Right hindlimb (tissue), 1 donor: ENCODE results near the gene LRMDA.

Experiments
- DNase-seq: peaks from one replicate; pipeline ENCODE4 v3.0.0-alpha.2; 2018

Gene LRMDA

DNA sequence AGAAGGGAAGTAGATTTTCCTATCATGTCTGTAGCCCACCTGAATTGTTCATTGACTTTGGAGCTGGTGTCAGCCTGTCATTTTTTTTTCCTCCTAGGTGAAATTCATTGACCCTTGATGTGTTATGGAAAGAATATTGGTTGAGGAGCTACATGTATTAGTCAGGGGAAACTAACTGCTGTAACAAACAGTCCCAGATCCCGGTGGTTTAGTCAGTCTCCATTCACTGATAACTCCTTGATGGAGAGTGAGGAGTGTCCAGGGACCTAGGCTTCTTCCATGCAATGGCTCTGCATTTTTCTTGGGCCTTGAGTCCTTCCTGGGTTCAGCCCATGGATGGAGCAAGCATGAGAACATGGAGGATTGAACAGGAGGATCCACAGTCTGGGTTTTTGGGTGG, 643.2 kb downstream of the LRMDA start:
- no peak for DNase-seq

DNA sequence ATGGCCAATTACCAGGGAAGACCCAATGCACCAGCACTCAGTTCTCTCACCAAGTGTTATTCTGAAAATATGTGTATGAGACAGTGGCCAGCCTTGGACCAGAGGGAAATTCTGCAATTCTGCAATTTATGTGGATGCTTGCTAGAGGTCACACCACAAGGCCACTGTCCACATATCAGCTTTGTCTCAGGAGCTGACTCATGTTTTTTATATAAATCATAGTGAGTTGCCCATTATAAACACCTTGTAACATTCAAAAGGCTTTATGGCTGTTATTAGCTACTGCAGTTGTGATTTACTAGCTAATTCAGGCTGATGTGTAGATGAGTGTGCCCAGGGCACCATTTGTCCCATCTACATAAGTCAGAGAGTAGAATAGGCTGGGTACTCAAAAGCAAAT, 649.0 kb downstream of the LRMDA start:
- DNase-seq: no peak

GRCh38 chr10:76080991-76081390, 649.6 kb downstream of the LRMDA start:
- no peak for DNase-seq

DNA sequence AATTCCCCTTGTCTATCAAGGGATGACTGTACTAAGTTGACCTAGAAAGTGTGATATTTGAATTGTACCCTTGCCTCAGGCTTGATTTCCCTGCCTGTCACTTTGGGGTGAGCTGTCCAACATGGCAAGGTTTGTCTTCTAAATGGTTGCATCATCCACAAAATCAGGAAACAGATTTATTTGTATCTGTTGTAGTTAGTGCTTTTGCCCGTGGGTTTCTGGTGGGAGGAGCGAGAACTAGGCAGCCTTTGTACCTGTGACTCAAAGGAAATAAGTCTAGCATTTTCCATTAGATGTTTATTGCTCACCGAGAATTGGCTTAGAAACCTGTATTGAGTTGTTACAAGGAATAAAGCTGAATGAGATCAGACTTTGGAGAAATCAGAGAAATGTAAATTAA, 650.8 kb downstream of the LRMDA start:
- DNase-seq: no peak

GRCh38 chr10:76082956-76083355, 651.5 kb downstream of the LRMDA start:
- no peak for DNase-seq

- peak; percentile 88 for DNase-seq
Measured at GRCh38 chr10:76085002-76085816, 653.8 kb downstream of the LRMDA start.

DNA sequence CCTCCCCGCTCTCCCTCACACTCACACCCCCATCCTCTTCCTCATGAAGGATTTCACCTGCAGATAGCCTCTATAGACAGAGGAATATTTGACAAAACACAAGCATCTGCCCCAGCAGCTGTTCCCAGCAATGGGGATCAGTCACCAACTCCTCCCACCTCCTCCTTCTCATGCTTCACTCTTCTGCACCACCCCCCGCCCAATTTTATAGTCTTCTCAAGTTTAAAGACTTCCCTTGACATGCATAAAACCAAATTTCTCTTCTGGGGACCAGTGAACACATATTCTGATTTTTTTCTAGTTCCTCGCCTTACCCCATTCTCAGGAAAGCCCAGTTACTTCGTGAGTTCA, 654.4 kb downstream of the LRMDA start:
- DNase-seq: no peak

DNA sequence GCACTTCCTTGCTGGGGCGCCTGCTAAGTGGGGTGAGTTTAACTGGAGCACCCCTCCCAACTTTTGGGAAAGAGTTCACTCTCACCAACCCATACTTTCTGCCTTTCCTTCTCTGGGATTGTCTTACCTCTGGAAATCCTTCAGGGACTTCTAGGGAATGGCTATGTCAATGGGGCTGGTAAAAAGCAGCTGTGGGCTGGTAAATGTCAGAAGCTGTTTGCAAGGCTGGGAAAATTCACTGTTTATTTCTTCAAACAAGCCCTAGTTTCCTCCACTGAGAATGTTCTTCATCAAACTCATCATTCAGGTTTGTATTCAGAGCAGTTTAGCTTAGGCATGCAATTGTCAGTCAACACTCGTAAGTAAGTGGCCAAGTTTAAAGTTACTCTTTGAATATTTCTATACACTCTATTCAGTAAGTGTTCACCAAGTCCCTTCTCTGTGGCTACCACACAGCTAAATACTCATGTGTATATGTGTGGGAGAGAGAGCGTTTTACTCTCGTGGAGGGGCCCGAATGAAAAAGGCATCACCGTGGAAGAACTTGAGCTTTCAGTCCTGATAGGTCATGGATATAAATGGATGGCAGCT, 654.8 kb downstream of the LRMDA start:
- no peak for DNase-seq

DNA sequence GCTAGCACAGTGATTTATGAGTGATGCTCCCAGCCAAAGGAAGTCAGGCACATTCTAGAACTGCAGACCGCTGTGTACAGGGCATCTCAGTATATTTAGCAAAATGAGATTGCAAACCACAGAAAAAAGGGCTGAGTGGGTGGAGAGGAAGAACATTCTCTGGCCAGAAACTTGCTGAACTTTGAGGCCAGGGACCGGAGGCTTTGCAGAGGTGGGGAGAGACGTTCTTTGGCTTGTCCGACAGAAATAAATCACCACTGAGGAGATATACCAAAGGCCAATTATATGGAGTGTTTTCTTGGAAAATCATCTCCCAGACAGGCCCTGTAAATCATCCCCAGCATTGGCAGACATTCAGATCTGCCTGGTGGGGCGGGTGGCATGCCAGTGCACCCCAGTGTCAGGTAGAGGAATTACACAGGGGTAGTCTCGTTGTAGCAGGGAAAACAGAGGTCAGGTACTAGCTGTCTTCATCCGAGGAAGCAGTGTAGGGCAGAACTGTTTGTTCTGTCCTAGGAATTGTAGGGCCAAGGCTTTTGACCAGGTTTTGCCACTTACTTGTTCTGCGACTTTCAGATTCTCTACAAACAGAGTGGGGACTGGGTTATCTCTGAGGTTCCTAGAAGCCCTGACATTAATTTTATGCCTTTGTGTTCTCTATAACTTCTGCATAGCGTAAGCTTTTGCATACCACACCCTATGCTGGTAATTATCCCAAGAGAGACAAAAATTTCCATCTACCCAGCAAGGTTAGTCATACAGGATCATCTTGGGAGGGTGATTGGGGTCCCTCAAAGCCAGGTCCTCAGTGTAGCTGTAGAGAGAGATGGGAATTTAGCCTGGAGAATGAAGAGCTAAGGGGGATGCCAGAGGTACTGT, 655.6 kb downstream of the LRMDA start:
- peak; percentile 81 for DNase-seq

DNA sequence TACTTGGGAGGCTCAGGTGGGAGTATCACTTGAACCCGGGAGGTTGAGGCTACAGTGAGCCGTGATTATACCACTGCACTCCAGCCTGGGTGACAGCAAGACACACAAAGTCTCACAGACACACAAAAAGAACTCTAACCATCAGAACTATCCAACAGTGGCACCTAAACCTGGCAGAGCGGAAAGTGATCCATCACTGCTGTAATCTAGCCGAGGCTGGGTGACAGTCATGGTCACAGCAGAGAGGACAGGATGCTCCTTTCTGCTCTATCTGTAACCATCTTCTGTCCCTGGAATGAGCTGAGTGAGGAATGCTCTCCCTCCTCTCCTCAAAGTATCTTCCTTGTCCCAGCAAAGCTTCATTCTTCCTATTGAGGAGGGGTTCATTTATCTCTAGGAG, 656.6 kb downstream of the LRMDA start:
- DNase-seq: no peak

- DNase-seq: no peak
Measured at GRCh38 chr10:76088980-76089379, 657.6 kb downstream of the LRMDA start.

DNA sequence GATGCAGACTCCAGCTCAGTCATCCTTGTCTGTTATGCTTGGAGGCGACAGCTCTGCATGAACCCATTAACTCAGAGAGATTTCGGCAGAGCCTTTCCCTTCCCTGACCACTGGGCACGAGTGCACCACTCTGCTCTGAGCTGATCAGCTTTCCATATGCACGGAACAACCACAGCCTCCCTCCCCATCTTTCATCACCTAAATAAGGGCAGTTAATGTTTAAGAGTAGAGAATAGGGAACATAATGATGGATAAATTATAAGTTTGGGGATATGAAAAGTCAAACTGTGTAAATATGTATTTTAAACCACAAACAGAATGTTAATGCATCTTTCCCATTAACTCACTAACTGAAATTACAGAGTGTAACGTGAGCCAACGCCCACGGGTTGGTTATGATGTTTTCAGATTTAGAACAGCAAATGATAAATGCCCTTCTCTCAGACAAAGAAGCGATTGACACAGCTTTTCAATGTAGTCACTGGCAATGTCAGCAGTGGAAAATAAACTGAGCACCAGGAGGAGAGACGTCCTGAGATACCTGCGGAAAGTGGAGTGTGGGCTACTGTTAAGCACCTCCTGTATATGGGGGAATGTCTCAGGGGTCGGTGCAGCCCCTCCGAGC, 658.2 kb downstream of the LRMDA start:
- DNase-seq: peak; percentile 59

DNA sequence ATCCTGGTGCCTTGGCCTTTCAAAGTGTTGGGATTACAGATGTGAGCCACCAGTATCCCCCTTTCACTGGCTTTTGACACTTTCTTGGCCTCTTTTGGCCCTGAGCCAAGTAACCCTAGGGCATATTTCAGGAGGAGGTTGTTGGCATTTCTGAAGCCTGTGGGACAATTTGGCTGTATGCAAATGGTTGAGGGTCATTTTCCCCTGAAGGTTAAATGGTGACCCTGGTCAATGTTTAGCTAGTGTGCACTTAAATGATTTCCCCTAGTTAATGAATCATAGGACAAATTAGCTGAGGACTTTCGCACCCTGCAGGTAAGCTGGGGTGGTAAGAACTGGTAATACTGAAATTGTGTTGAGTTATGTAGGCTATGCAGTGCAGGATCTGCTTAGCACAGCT, 660.5 kb downstream of the LRMDA start:
- DNase-seq: no peak

GRCh38 chr10:76106611-76107010, 675.2 kb downstream of the LRMDA start:
- DNase-seq: no peak

GRCh38 chr10:76108563-76109359, 677.3 kb downstream of the LRMDA start:
- no peak for DNase-seq

DNA sequence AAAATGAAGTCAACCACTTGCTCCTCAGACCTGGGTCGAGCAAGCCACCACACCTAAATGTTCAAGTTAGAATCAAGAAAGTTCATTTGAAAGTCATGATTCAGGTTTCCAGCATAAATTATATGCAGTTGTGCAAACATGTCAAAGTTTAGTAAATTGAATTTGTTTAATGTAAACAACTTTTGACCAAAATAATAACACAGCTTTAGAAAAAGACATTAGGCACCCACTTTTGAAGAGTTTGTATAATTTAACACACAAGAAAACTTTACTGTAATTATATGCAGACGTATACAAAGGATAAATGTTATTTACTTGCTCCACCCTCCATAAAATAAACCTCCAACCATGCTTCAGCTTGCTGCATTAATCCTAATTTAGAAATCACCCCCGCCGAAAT, 680.0 kb downstream of the LRMDA start:
- no peak for DNase-seq

GRCh38 chr10:76111986-76112825, 680.8 kb downstream of the LRMDA start:
- DNase-seq: no peak

DNA sequence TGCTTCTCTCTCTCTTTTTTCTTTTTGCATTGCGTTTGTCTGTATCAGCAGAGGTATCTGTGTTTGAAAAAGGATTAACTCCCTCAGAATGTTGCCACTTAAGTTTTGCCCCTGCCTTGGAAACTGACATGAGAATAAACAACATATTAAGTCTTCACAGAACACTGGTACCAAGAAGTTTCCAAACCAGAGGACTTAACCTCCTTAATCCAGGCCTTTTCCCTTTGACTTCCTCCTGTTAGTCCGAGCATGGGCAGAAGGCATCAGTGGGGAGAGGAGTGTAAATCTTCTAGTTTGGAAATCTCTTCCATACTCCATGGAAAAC, 681.4 kb downstream of the LRMDA start:
- no peak for DNase-seq

- no peak for DNase-seq
Measured at GRCh38 chr10:76113952-76114351, 682.5 kb downstream of the LRMDA start.

- DNase-seq: no peak
Measured at GRCh38 chr10:76114581-76115001, 683.2 kb downstream of the LRMDA start.

- no peak for DNase-seq
Measured at GRCh38 chr10:76115131-76115470, 683.7 kb downstream of the LRMDA start.
